Neuronal stem cell (in vitro differentiated cells): ENCODE results near the gene P3H1.
"Not testable (repeated sequence)": the region's sequence is repeated elsewhere in the genome, so short reads cannot be mapped to it uniquely, and the experiment has no call there.

Source experiments
- DNase-seq: peaks from one replicate; pipeline ENCODE4 v3.0.0-alpha.2; 2013; ENCODE audit warnings: low spot score
- H2AFZ ChIP-seq: one replicate; pipeline ENCODE4 v1.6.1; 2013; ENCODE audit warnings: mild to moderate bottlenecking, low read length, inconsistent platforms
- H2AK5ac ChIP-seq: 2 replicates; pipeline ENCODE4 v1.6.1; 2013; ENCODE audit warnings: low read depth, mild to moderate bottlenecking, inconsistent platforms, low read length, moderate library complexity, mixed read lengths
- H2BK120ac ChIP-seq: 2 replicates; pipeline ENCODE4 v1.6.1; 2013; ENCODE audit warnings: low read depth, mild to moderate bottlenecking, inconsistent platforms, low read length, moderate library complexity, mixed read lengths
- H2BK12ac ChIP-seq: one replicate; pipeline ENCODE4 v1.6.1; 2013; ENCODE audit warnings: low read length, inconsistent platforms
- H2BK15ac ChIP-seq: 2 replicates; pipeline ENCODE4 v1.6.1; 2013; ENCODE audit warnings: mild to moderate bottlenecking, low read length, inconsistent platforms, mixed read lengths
- H2BK5ac ChIP-seq: one replicate; pipeline ENCODE4 v1.6.1; 2013; ENCODE audit warnings: inconsistent platforms, mild to moderate bottlenecking, low read length, moderate library complexity
- H3K14ac ChIP-seq: one replicate; pipeline ENCODE4 v1.6.1; 2013; ENCODE audit warnings: low read length, inconsistent platforms
- H3K18ac ChIP-seq: 2 replicates; pipeline ENCODE4 v1.6.1; 2013; ENCODE audit warnings: low read length, inconsistent platforms
- H3K23ac ChIP-seq: 2 replicates; pipeline ENCODE4 v1.6.1; 2013; ENCODE audit warnings: low read depth, mild to moderate bottlenecking, mixed read lengths, low read length, inconsistent platforms; ENCODE audit not compliant: poor library complexity
- H3K27ac ChIP-seq: replicated peaks from 3 replicates; pipeline ENCODE4 v1.5.1; 2013; ENCODE audit warnings: low read length, inconsistent platforms
- H3K27me3 ChIP-seq, 3 experiments: 2 replicates each; pipeline ENCODE4 v1.6.1; 2013; ENCODE audit warnings: low read length in 3 of 3, mild to moderate bottlenecking in 2 of 3, inconsistent platforms in 1 of 3, low read depth in 1 of 3, mixed read lengths in 1 of 3, moderate library complexity in 1 of 3; ENCODE audit not compliant: control insufficient read depth in 3 of 3, insufficient read depth in 3 of 3
- H3K36me3 ChIP-seq, 2 donors: replicated peaks in 1 of 2; 2 replicates each; pipeline ENCODE4 v1.6.1; 2013; ENCODE audit warnings: low read length in 2 of 2; ENCODE audit not compliant: control insufficient read depth in 2 of 2, insufficient read depth in 2 of 2
- H3K4ac ChIP-seq: 2 replicates; pipeline ENCODE4 v1.6.1; 2013; ENCODE audit warnings: inconsistent platforms, mild to moderate bottlenecking, low read length, moderate library complexity
- H3K4me1 ChIP-seq, 2 donors: 1 replicate in 1 of 2; 2 replicates in 1 of 2; pipeline ENCODE4 v1.6.1; 2013; ENCODE audit warnings: low read length in 2 of 2, low read depth in 1 of 2; ENCODE audit not compliant: control insufficient read depth in 2 of 2, insufficient read depth in 1 of 2
- H3K4me2 ChIP-seq: one replicate; pipeline ENCODE4 v1.6.1; 2013; ENCODE audit warnings: mild to moderate bottlenecking, low read length, inconsistent platforms; ENCODE audit not compliant: insufficient read depth, poor library complexity, severe bottlenecking
- H3K4me3 ChIP-seq, 2 donors: 2 replicates each; pipeline ENCODE4 v1.5.1; 2013; ENCODE audit warnings: low read length in 2 of 2, mild to moderate bottlenecking in 2 of 2, inconsistent platforms in 1 of 2, moderate library complexity in 1 of 2
- H3K79me1 ChIP-seq: one replicate; pipeline ENCODE4 v1.6.1; 2013; ENCODE audit warnings: low read depth, mild to moderate bottlenecking, inconsistent platforms, low read length, moderate library complexity
- H3K9ac ChIP-seq: one replicate; pipeline ENCODE4 v1.6.1; 2013; ENCODE audit warnings: mild to moderate bottlenecking, low read depth, low read length, inconsistent platforms; ENCODE audit not compliant: poor library complexity
- H3K9me3 ChIP-seq, 2 donors: replicated peaks in 1 of 2; 2 replicates each; pipeline versions ENCODE3 to v1.6.1; 2013; ENCODE audit warnings: low read length in 2 of 2, mild to moderate bottlenecking in 2 of 2, inconsistent platforms in 1 of 2, low read depth in 1 of 2, mixed read lengths in 1 of 2, moderate library complexity in 1 of 2; ENCODE audit not compliant: control insufficient read depth in 2 of 2, insufficient read depth in 1 of 2
- H4K8ac ChIP-seq: one replicate; pipeline ENCODE4 v1.6.1; 2013; ENCODE audit warnings: low read depth, mild to moderate bottlenecking, inconsistent platforms, low read length, moderate library complexity
- H4K91ac ChIP-seq: one replicate; pipeline ENCODE4 v1.6.1; 2013; ENCODE audit warnings: low read length, low read depth, mild to moderate bottlenecking, inconsistent platforms; ENCODE audit not compliant: poor library complexity
- WGBS, 2 donors: extraction: QIAGEN DNeasy Blood & Tissue Kit; methylation state at CpG; one replicate each; pipeline ENCODE4 v1.1.7; 2013; ENCODE audit warnings: missing lambda C conversion rate in 2 of 2, mixed read lengths in 1 of 2; ENCODE audit not compliant: insufficient read length in 2 of 2, insufficient replicate concordance in 1 of 2; ENCODE audit errors: extremely low coverage in 2 of 2; 5-methylcytosine and 5-hydroxymethylcytosine counted together

Gene P3H1

GRCh38 chr1:42731585-42731984, 35.2 kb downstream of the P3H1 start:
- no peak overlapping the region for H3K18ac ChIP-seq
- no peaks in the 10 kb centered on the region for H3K27me3 ChIP-seq
- no peaks in the 10 kb centered on the region for H3K9me3 ChIP-seq
- WGBS, 2 donors = no CpG with 5 or more reads among the region's 3 CpGs
- no peak for DNase-seq
- no peak overlapping the region for H2AK5ac ChIP-seq
- no peak overlapping the region for H2BK120ac ChIP-seq
- H4K8ac ChIP-seq = no peak overlapping the region
- H3K4me2 ChIP-seq = no peak overlapping the region
- no peak overlapping the region for H3K23ac ChIP-seq
- H3K4me1 ChIP-seq = no peaks in the 10 kb centered on the region
- no peak overlapping the region for H2BK12ac ChIP-seq
- H4K91ac ChIP-seq = no peak overlapping the region
- no peak overlapping the region for H3K9ac ChIP-seq
- no peak overlapping the region for H2AFZ ChIP-seq
- no peaks in the 10 kb centered on the region for H3K79me1 ChIP-seq
- no peak overlapping the region for H3K27ac ChIP-seq
- no peak overlapping the region for H2BK5ac ChIP-seq
- no peaks in the 10 kb centered on the region for H3K36me3 ChIP-seq
- H3K4ac ChIP-seq = no peak overlapping the region
- H3K14ac ChIP-seq = no peak overlapping the region
- H3K4me3 ChIP-seq = no peak overlapping the region
- H2BK15ac ChIP-seq = no peak overlapping the region

- Histone ChIP-seq H3K23ac (no peak overlapping the region), H3K9ac (no peak overlapping the region), H3K4me1 (no peaks in the 10 kb centered on the region), H2AFZ (no peak overlapping the region), H3K14ac (no peak overlapping the region), H3K27me3 (no peaks in the 10 kb centered on the region), H3K18ac (no peak overlapping the region), H2BK120ac (no peak overlapping the region), H3K9me3 (no peaks in the 10 kb centered on the region), H3K27ac (no peak overlapping the region), H4K91ac (no peak overlapping the region), H2BK15ac (no peak overlapping the region), H2BK12ac (no peak overlapping the region), H2BK5ac (no peak overlapping the region), H4K8ac (no peak overlapping the region), H3K4me2 (no peak overlapping the region), H3K79me1 (no peaks in the 10 kb centered on the region), H2AK5ac (no peak overlapping the region), H3K4ac (no peak overlapping the region), H3K4me3 (no peak overlapping the region), H3K36me3 (no peaks in the 10 kb centered on the region)
- no CpG with 5 or more reads among the region's 4 CpGs for WGBS, 2 donors
- DNase-seq = no peak
Measured at GRCh38 chr1:42730988-42731387, 35.8 kb downstream of the P3H1 start.

GRCh38 chr1:42730002-42730401, 36.8 kb downstream of the P3H1 start:
- Histone ChIP-seq H3K4ac (no peak overlapping the region), H3K9ac (no peak overlapping the region), H2BK120ac (no peak overlapping the region), H2BK15ac (no peak overlapping the region), H4K8ac (no peak overlapping the region), H3K27ac (no peak overlapping the region), H3K27me3 (no peaks in the 10 kb centered on the region), H3K4me2 (no peak overlapping the region), H2AFZ (no peak overlapping the region), H3K4me3 (no peak overlapping the region), H4K91ac (no peak overlapping the region), H3K9me3 (no peaks in the 10 kb centered on the region), H3K14ac (no peak overlapping the region), H3K79me1 (no peaks in the 10 kb centered on the region), H3K36me3 (no peaks in the 10 kb centered on the region), H3K18ac (no peak overlapping the region), H3K4me1 (no peaks in the 10 kb centered on the region), H2BK5ac (no peak overlapping the region), H2BK12ac (no peak overlapping the region), H3K23ac (no peak overlapping the region), H2AK5ac (no peak overlapping the region)
- no CpG with 5 or more reads among the region's 3 CpGs for WGBS, 2 donors
- no peak for DNase-seq

DNA sequence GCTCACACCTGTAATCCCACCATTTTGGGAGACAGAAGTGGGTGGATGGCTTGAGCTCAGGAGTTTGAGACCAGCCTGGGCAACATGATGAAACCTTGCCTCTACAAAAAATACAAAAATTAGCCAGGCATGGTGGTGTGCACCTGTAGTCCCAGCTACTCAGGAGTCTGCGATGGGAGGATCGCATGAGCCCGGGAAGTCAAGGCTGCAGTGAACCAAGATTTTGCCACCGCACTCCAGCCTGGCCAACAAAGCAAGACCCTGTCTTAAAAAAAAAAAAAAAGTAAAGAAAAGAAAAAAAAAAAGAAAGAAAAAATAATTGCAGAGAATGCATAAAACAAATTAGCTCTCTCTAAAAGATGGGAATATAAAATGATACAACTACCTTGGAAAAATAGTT, 41.0 kb downstream of the P3H1 start:
- not testable (repeated sequence) for H2BK12ac ChIP-seq, H3K4ac ChIP-seq, H4K8ac ChIP-seq, H3K27me3 ChIP-seq, H3K36me3 ChIP-seq, H3K79me1 ChIP-seq, H2AFZ ChIP-seq, H3K27ac ChIP-seq, H3K14ac ChIP-seq, H3K4me3 ChIP-seq, H3K18ac ChIP-seq, H2AK5ac ChIP-seq, H3K4me2 ChIP-seq, H3K9ac ChIP-seq, H4K91ac ChIP-seq, H2BK5ac ChIP-seq, H3K23ac ChIP-seq, H2BK120ac ChIP-seq, H2BK15ac ChIP-seq, DNase-seq, H3K9me3 ChIP-seq, H3K4me1 ChIP-seq
- no CpG with 5 or more reads among the region's 4 CpGs for WGBS, 2 donors
